Heart left ventricle (tissue), 13 donors: ENCODE measurements around the gene CBLIF.

Experiments used
- POLR2A ChIP-seq, 2 donors: fragments of 450-650 bp; IDR thresholded peaks; one replicate each; pipeline ENCODE4 v1.6.1; 2017; ENCODE audit warnings: antibody characterized with exemption in 2 of 2, mild to moderate bottlenecking in 2 of 2, moderate library complexity in 2 of 2
- TF ChIP-seq, protein P1 (sequence below), 12 donors: fragments of 200-600 bp; sonication (generic) in 4 of 12; IDR thresholded peaks; one replicate each; pipeline versions ENCODE4 v1.5.0 to v1.8.0; 2018 to 2022; ENCODE audit warnings: antibody characterized with exemption in 12 of 12, mild to moderate bottlenecking in 5 of 12
- donor health status: ischemic (EF 13 %, LVEDD 7.1; RV severe dilation, severe dysfunction).
- donor health status: DM: no; HTN: yes; CAD: no.
- donor health status: DM: no; HTN: no; CAD: no.
- donor health status: ischemic (EF 25% LVEDD 6.9; RV normal size, moderate dysfunction).
- donor health status: ischemic (EF 25% LVEDD 5.7; RV mildly dilated, moderate dysfunction).
- donor health status: ischemic (EF 35%, LVEDD 5.7; RV mildly dilated, moderate dysfunction).
- donor health status: nonischemic (EF 11% LVEDD 7.7; RV severe dilation, severe dysfunction).
- donor health status: DM: yes; HTN: yes; CAD: no.
- donor health status: PGD.
- donor health status: ischemic (EF 29% LVEDD 5.4; RV normal size, mild dysfunction).
- donor health status: nonischemic (EF 23%, LVEDD 6.1; RV moderate dilation, normal function).

DNA sequence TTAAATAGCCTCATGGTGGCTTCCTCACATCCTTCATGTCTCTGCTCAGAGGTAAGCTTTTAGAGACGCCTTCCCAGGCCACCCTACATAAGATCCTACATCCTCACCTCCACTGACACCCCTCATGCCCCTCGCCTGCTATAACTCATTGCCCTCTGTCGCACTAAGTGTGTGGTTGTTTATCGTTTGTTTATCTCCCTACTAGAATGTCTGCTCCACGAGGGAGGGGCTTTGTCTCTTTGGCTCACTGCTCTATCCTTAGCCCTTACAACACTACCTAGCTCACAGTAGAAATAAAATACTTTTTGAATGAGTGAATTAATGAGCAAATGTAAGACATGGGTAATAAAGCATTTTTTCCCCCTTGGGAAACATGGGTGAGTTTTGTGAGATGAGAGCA lies 1.3 kb upstream of the CBLIF start:
- TF ChIP-seq, protein P1, sequence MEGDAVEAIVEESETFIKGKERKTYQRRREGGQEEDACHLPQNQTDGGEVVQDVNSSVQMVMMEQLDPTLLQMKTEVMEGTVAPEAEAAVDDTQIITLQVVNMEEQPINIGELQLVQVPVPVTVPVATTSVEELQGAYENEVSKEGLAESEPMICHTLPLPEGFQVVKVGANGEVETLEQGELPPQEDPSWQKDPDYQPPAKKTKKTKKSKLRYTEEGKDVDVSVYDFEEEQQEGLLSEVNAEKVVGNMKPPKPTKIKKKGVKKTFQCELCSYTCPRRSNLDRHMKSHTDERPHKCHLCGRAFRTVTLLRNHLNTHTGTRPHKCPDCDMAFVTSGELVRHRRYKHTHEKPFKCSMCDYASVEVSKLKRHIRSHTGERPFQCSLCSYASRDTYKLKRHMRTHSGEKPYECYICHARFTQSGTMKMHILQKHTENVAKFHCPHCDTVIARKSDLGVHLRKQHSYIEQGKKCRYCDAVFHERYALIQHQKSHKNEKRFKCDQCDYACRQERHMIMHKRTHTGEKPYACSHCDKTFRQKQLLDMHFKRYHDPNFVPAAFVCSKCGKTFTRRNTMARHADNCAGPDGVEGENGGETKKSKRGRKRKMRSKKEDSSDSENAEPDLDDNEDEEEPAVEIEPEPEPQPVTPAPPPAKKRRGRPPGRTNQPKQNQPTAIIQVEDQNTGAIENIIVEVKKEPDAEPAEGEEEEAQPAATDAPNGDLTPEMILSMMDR (IDR thresholded peaks at IDR 0.05): no peak
- no peak for TF ChIP-seq POLR2A (IDR thresholded peaks at IDR 0.05)
